ENCODE measurements around the gene FBH1. TPM values are rescaled to one million over a fixed set of nuclear protein-coding genes. Genes with fewer than 3 reads are reported as not detected.
A peak's percentile ranks its signal among the peaks of the same experiment; 100 is the strongest.
"Not testable (repeated sequence)": the region's sequence is repeated elsewhere in the genome, so short reads cannot be mapped to it uniquely, and the experiment has no call there.

The FBH1 gene
- total RNA-seq: 80.9 and 124 TPM in 2 replicates

- DNase-seq (ENCODE audit: low read depth, low spot score): peak; percentile 95
Observed at GRCh38 chr10:5889624-5890451, at the start of gene FBH1, which contains the start of gene ANKRD16. Gene FBH1, plus strand, starts transcription at chr10:5890243. Its CDS starts 103 bp downstream, at chr10:5890346. Gene ANKRD16, minus strand, starts transcription at chr10:5889893. Its CDS starts 539 bp downstream, at chr10:5889354.

GRCh38 chr10:5840314-5841307 is 49.4 kb upstream of the FBH1 start:
- DNase-seq (ENCODE audit: low read depth, low spot score): no peak

- no peak for DNase-seq (ENCODE audit: low read depth, low spot score)
Observed at GRCh38 chr10:5841965-5842364, 48.1 kb upstream of the FBH1 start.

GRCh38 chr10:5843686-5844344 is 46.2 kb upstream of the FBH1 start:
- no peak for DNase-seq (ENCODE audit: low read depth, low spot score)

- no peak for DNase-seq (ENCODE audit: low read depth, low spot score)
Observed at GRCh38 chr10:5844345-5845055, 45.5 kb upstream of the FBH1 start.

- DNase-seq (ENCODE audit: low read depth, low spot score): not testable (repeated sequence)
Observed at GRCh38 chr10:5846667-5847066, 43.4 kb upstream of the FBH1 start.

GRCh38 chr10:5854131-5854475 is 35.9 kb upstream of the FBH1 start:
- no peak for DNase-seq (ENCODE audit: low read depth, low spot score)

GRCh38 chr10:5855979-5856700 is 33.9 kb upstream of the FBH1 start:
- DNase-seq (ENCODE audit: low read depth, low spot score): no peak

GRCh38 chr10:5856701-5857004 is 33.4 kb upstream of the FBH1 start:
- no peak for DNase-seq (ENCODE audit: low read depth, low spot score)

GRCh38 chr10:5858811-5859210 is 31.2 kb upstream of the FBH1 start:
- DNase-seq (ENCODE audit: low read depth, low spot score): no peak

- no peak for DNase-seq (ENCODE audit: low read depth, low spot score)
Observed at GRCh38 chr10:5860066-5860465, 30.0 kb upstream of the FBH1 start.

- no peak for DNase-seq (ENCODE audit: low read depth, low spot score)
Observed at GRCh38 chr10:5862360-5862961, 27.6 kb upstream of the FBH1 start.

- DNase-seq (ENCODE audit: low read depth, low spot score): not testable (repeated sequence)
Observed at GRCh38 chr10:5862981-5863685, 26.9 kb upstream of the FBH1 start.

GRCh38 chr10:5866451-5867081 is 23.5 kb upstream of the FBH1 start:
- not testable (repeated sequence) for DNase-seq (ENCODE audit: low read depth, low spot score)

GRCh38 chr10:5867091-5867615 is 22.9 kb upstream of the FBH1 start:
- DNase-seq (ENCODE audit: low read depth, low spot score): not testable (repeated sequence)

- not testable (repeated sequence) for DNase-seq (ENCODE audit: low read depth, low spot score)
Observed at GRCh38 chr10:5868383-5868782, 21.7 kb upstream of the FBH1 start.

- DNase-seq (ENCODE audit: low read depth, low spot score): no peak
Observed at GRCh38 chr10:5869156-5869555, 20.9 kb upstream of the FBH1 start.

GRCh38 chr10:5871596-5871995 is 18.4 kb upstream of the FBH1 start:
- no peak for DNase-seq (ENCODE audit: low read depth, low spot score)

All from pulmonary artery endothelial cell (primary cell).